IMR-90 (cell line): ENCODE measurements around the gene KLK1. TPM values are rescaled to one million over a fixed set of nuclear protein-coding genes. Genes with fewer than 3 reads are reported as not detected.

Experiments used
- ATAC-seq: fragments of 200-7000 bp; cut with Tn5 transposase; 2 replicates; pipeline ENCODE4 v1.9.1; 2020; ENCODE audit warnings: low read depth, mild to moderate bottlenecking, moderate library complexity
- BruUV-seq: library from RNA; stranded (reverse); fragments of 400-500 nt; replicated peaks from 2 replicates; lab custom pipeline; 2021; lab: Mats Ljungman, UMichigan
- CTCF ChIA-PET: fragments of 300-600 bp; formaldehyde crosslinking; extraction: SDS; loops from one replicate; lab custom pipeline; 2021; ENCODE audit warnings: antibody characterized with exemption; lab: Yijun Ruan, JAX
- POLR2A ChIA-PET: fragments of 300-600 bp; sonication (Branson Sonifier 250); formaldehyde crosslinking; loops from one replicate; lab custom pipeline; 2022; ENCODE audit warnings: antibody characterized with exemption; ENCODE audit not compliant: unreplicated experiment; lab: Charles Lee
- DNase-seq: peaks from one replicate; pipeline ENCODE4 v3.0.0; 2013
- H2AFZ ChIP-seq: replicated peaks from 2 replicates; pipeline ENCODE3; 2013; ENCODE audit warnings: low read length, mild to moderate bottlenecking; ENCODE audit not compliant: poor library complexity
- H2AK5ac ChIP-seq: 2 replicates; pipeline ENCODE4 v1.6.1; 2013; ENCODE audit warnings: low read depth, low read length, inconsistent platforms
- H2AK9ac ChIP-seq: replicated peaks from 2 replicates; pipeline ENCODE3; 2013; ENCODE audit warnings: mild to moderate bottlenecking, low read depth, low read length, moderate library complexity; ENCODE audit not compliant: poor library complexity
- H2BK120ac ChIP-seq: 2 replicates; pipeline ENCODE4 v1.6.1; 2013; ENCODE audit warnings: low read depth, low read length, inconsistent platforms
- H2BK15ac ChIP-seq: 3 replicates; pipeline ENCODE4 v1.6.1; 2013; ENCODE audit warnings: low read depth, low read length, inconsistent platforms
- H2BK20ac ChIP-seq: 2 replicates; pipeline ENCODE4 v1.6.1; 2013; ENCODE audit warnings: low read depth, mild to moderate bottlenecking, inconsistent platforms, low read length, moderate library complexity
- H2BK5ac ChIP-seq: 2 replicates; pipeline ENCODE4 v1.6.1; 2013; ENCODE audit warnings: mild to moderate bottlenecking, low read depth, low read length, inconsistent platforms; ENCODE audit not compliant: poor library complexity, severe bottlenecking
- H3K14ac ChIP-seq: replicated peaks from 2 replicates; pipeline ENCODE4 v1.6.1; 2013; ENCODE audit warnings: low read depth, low read length, inconsistent platforms
- H3K18ac ChIP-seq: 2 replicates; pipeline ENCODE4 v1.6.1; 2013; ENCODE audit warnings: low read depth, low read length, control low read depth
- H3K23ac ChIP-seq: 2 replicates; pipeline ENCODE4 v1.6.1; 2013; ENCODE audit warnings: low read depth, low read length, inconsistent platforms
- H3K27ac ChIP-seq: 2 replicates; pipeline ENCODE4 v1.5.1; 2013; ENCODE audit warnings: mild to moderate bottlenecking, control low read depth, low read length; ENCODE audit not compliant: insufficient read depth
- H3K27me3 ChIP-seq: 2 replicates; pipeline ENCODE4 v1.6.1; 2013; ENCODE audit warnings: low read length; ENCODE audit not compliant: control insufficient read depth, insufficient read depth
- H3K36me3 ChIP-seq: 2 replicates; pipeline ENCODE4 v1.6.1; 2013; ENCODE audit warnings: low read length, mixed read lengths; ENCODE audit not compliant: control insufficient read depth, insufficient read depth
- H3K4ac ChIP-seq: 2 replicates; pipeline ENCODE4 v1.6.1; 2013; ENCODE audit warnings: low read depth, low read length, inconsistent platforms
- H3K4me1 ChIP-seq: 2 replicates; pipeline ENCODE4 v1.6.1; 2013; ENCODE audit warnings: low read length, mixed read lengths; ENCODE audit not compliant: control insufficient read depth, insufficient read depth
- H3K4me2 ChIP-seq: 2 replicates; pipeline ENCODE4 v1.6.1; 2013; ENCODE audit warnings: low read depth, mild to moderate bottlenecking, control low read depth, low read length, moderate library complexity
- H3K4me3 ChIP-seq: 2 replicates; pipeline ENCODE4 v1.5.1; 2013; ENCODE audit warnings: low read depth, mild to moderate bottlenecking, control low read depth, low read length, moderate library complexity; ENCODE audit not compliant: insufficient read depth
- H3K56ac ChIP-seq: 2 replicates; pipeline ENCODE4 v1.6.1; 2013; ENCODE audit warnings: low read length, inconsistent platforms; ENCODE audit not compliant: insufficient read depth; ENCODE audit errors: extremely low read depth
- H3K79me1 ChIP-seq, 2 experiments: 2 replicates each; pipeline ENCODE4 v1.6.1; 2013; ENCODE audit warnings: low read length in 2 of 2, inconsistent platforms in 1 of 2, low read depth in 1 of 2
- H3K9ac ChIP-seq: 2 replicates; pipeline ENCODE4 v1.6.1; 2013; ENCODE audit warnings: low read depth, low read length, control low read depth
- H3K9me1 ChIP-seq: 2 replicates; pipeline ENCODE4 v1.6.1; 2013; ENCODE audit warnings: low read length, inconsistent platforms; ENCODE audit not compliant: insufficient read depth
- H3K9me3 ChIP-seq: 2 replicates; pipeline ENCODE4 v1.6.1; 2013; ENCODE audit warnings: low read length; ENCODE audit not compliant: control insufficient read depth, insufficient read depth
- H4K20me1 ChIP-seq: 2 replicates; pipeline ENCODE4 v1.6.1; 2013; ENCODE audit warnings: low read length, inconsistent platforms; ENCODE audit not compliant: insufficient read depth
- H4K5ac ChIP-seq: 2 replicates; pipeline ENCODE4 v1.6.1; 2013; ENCODE audit warnings: mild to moderate bottlenecking, low read depth, low read length, control low read depth
- H4K8ac ChIP-seq, 2 experiments: 2 replicates each; pipeline ENCODE4 v1.6.1; 2013; ENCODE audit warnings: low read depth in 2 of 2, low read length in 2 of 2, control low read depth in 1 of 2, inconsistent platforms in 1 of 2
- H4K91ac ChIP-seq: 2 replicates; pipeline ENCODE4 v1.6.1; 2013; ENCODE audit warnings: low read depth, low read length, inconsistent platforms; ENCODE audit not compliant: insufficient read depth
- WGBS, 2 experiments: methylation state at CpG; one replicate each; pipeline versions ENCODE4 v1.1.5 to v1.1.7; 2013; ENCODE audit warnings: missing lambda C conversion rate in 2 of 2; ENCODE audit not compliant: insufficient read length in 1 of 2; ENCODE audit errors: extremely low coverage in 2 of 2; 5-methylcytosine and 5-hydroxymethylcytosine counted together
- dilution Hi-C: fragments of 300-500 bp; cut with HindIII; formaldehyde crosslinking; loops from one replicate; pipeline ENCODE4 v1.14.3; 2018; ENCODE audit warnings: low sequenced_read_pairs; ENCODE audit not compliant: unreplicated experiment
- in situ Hi-C: fragments of 300-500 bp; cut with MboI; formaldehyde crosslinking; loops from 3 replicates; pipeline ENCODE4 v1.14.3; 2019; ENCODE audit warnings: low sequenced_read_pairs, inconsistent platforms, mixed read lengths
- intact Hi-C: fragments of 100-400 bp; cut with micrococcal nuclease; formaldehyde crosslinking; loops from 2 replicates; pipeline ENCODE4 v1.10.0; 2022
- polyA plus RNA-seq, 3 experiments: library from polyadenylated mRNA; depleted of rRNA; stranded (reverse); fragments of >200 nt; gene quantifications; 2 replicates each; pipeline ENCODE4 v1.2.3, GENCODE V29; 2012; ENCODE audit warnings: low replicate concordance in 1 of 3
- total RNA-seq: library from RNA; depleted of rRNA; stranded (reverse); fragments of >200 nt; gene quantifications from 2 replicates; pipeline ENCODE4 v1.2.3, GENCODE V29; 2012
- TF ChIP-seq, protein P1 (sequence below): fragments of 150-350 bp; IDR thresholded peaks from 2 replicates; pipeline ENCODE4 v1.6.1; 2016; ENCODE audit warnings: low read depth, mild to moderate bottlenecking, low read length, moderate library complexity, borderline replicate concordance

Gene KLK1
- total and polyA plus RNA-seq, 2 of the 4 experiments (the other 2 are of a cell fraction): not detected

- BruUV-seq: no TSS peak
- 20% methylated on average over 1 of the region's 12 CpGs; no CpG with 5 or more reads in 1 of the 2 experiments for WGBS, 2 experiments
Measured at GRCh38 chr19:50818859-50819472, 4.6 kb downstream of the KLK1 start.

More at GRCh38 chr19:50818859-50819472, 4.6 kb downstream of the KLK1 start:
- in situ Hi-C loops (no loop called here), dilution Hi-C loops (no loop called here), intact Hi-C loops (no loop called here)
- Histone ChIP-seq H4K91ac (no peak overlapping the region), H2BK20ac (no peak overlapping the region), H3K14ac (no peak overlapping the region), H3K18ac (no peak overlapping the region), H2BK120ac (no peak overlapping the region), H2AFZ (no peak overlapping the region), H2AK5ac (no peak overlapping the region), H3K9me3 (no peaks in the 10 kb centered on the region), H3K27ac (no peak overlapping the region), H3K4me1 (no peaks in the 10 kb centered on the region), H3K4me3 (no peak overlapping the region), H2AK9ac (no peak overlapping the region), H2BK5ac (no peak overlapping the region), H3K4ac (no peak overlapping the region), H4K8ac (no peak overlapping the region), H4K20me1 (no peaks in the 10 kb centered on the region), H3K27me3 (peaks cover 45% of the 10 kb centered on the region), H3K56ac (no peak overlapping the region), H4K5ac (no peak overlapping the region), H3K79me1 (no peaks in the 10 kb centered on the region), H3K9me1 (no peaks in the 10 kb centered on the region), H3K23ac (no peak overlapping the region), H2BK15ac (no peak overlapping the region), H3K36me3 (no peaks in the 10 kb centered on the region), H3K4me2 (no peak overlapping the region), H3K9ac (no peak overlapping the region)
- TF ChIP-seq, protein P1, sequence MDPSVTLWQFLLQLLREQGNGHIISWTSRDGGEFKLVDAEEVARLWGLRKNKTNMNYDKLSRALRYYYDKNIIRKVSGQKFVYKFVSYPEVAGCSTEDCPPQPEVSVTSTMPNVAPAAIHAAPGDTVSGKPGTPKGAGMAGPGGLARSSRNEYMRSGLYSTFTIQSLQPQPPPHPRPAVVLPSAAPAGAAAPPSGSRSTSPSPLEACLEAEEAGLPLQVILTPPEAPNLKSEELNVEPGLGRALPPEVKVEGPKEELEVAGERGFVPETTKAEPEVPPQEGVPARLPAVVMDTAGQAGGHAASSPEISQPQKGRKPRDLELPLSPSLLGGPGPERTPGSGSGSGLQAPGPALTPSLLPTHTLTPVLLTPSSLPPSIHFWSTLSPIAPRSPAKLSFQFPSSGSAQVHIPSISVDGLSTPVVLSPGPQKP: no peak
- CTCF ChIA-PET: no interaction called here
- ATAC-seq (no peak), DNase-seq (no peak)
- POLR2A ChIA-PET: no interaction called here
